GM21447 (cell line): ENCODE measurements around the gene MNT.
A peak's percentile ranks its signal among the peaks of the same experiment; 100 is the strongest.

Experiments used
- ATAC-seq: cut with Tn5 transposase; IDR thresholded peaks from one replicate; pipeline ENCODE4 v1.9.1; 2021; ENCODE audit not compliant: unreplicated experiment

The MNT gene

DNA sequence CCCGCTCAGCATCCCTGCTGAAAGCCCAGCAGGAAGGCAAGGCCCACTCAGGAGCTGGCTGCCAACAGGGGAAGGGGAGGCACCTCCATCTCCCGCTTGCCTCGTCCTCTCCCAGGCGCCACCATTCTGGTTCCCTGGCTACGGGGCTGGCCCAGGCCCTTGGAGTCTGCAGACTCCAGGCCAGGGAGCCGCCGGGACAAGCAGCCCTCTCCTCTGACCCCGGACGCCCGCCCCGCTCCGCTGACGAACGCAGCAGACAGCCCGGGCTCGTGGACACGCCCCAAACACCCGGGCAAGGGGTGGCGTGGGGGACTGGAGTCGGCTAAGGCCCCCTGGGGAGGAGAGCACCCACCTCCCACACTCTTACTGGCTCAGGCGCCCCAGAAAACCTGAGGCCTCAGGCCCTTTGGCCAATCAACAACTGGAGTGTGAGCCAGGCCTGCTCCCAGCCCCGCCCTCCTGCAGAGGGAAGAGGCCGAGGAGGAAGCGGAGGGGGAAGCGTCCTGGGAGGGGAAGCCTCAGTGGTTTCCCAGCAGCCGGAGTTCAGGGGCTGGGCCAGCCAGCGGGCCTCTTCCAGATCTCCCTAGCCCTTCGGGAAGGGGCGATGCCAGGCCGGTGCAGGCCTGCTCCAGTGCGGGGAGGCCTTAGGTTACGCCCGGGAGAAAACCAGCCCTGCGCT lies 4.2 kb downstream of the MNT start:
- ATAC-seq: peak; percentile 24

DNA sequence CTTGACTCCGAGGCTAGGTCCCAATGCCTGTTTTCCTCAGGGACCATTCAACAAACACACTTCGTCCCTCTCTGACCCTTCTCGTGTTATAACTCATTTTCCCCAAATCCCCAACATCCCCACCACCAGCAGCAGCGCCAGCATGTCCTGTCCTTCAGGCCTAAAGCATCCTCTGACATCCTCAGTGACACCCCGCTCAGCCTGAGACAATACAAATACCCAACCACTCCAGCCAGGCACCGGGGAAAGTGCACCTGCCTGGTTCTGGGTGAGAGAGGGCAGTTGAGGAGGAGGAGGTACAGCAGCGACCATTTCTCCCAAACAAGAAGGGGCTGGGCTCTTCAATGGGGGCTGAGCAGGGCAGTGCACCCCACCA lies 4.7 kb downstream of the MNT start:
- ATAC-seq: no peak

DNA sequence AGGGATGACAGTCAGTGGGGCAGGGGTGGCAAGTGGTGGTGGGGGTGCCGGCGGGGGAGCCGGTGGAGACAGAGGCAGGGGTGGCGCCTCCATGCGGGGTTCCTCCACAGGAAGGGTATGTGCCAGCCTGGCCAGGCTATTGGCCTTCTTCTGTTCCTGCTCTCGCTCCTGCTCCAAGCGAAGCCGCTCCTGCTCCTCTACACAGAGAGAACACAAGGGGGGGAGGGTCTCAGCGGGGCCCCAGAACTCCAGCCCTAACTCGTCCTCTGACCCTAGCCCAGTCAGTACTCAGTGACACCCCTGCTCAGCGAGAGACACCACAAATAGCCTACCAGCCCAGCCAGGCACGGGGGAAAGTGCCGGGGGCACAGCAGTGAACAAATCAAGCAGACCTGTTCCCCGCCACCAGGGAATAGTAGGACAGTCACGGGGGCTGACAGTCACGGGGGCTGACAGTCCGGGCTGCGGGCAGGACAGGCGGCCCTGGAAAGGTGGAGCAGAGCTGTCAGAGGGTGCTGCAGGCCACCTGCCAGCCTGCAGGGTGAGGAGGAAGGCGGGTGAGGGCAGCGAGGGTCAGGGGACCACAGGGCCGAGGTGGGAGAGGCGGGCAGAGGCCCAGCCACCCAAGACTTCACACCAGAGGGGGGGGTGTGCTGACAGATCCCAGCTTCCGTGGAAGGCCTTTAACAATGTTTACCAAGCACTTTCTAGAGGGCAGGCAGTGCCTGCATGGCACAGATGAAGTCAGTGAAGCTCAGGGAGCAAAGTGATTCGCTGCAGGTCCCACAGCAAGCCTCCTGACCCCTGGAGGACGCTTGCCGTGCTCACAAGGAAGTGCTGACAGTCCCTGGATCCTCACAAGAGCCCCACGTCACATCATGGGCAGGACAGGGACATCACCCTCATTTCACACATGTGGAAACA lies 5.3 kb downstream of the MNT start:
- ATAC-seq: no peak

DNA sequence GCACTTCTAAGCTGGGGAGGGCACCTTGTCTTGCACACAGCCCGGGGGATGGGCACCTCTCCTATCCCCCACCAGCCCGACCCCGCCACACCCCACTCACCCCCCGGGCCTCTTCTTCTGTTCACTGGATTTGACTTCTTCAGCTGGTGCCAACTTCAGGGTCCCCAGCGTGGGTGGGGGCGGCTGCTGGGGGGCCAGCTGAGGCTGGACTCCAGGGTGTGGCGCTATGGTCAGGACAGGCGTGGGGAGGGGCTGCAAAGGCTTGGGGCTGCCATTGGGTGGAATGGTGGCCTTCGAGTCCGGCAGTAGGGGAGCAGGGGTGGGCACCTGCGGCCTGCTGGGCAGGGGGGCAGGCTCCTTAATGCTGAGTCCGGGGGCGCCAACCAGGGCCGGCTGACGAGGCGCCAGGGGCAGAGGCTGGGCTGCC lies 6.1 kb downstream of the MNT start:
- ATAC-seq: no peak

DNA sequence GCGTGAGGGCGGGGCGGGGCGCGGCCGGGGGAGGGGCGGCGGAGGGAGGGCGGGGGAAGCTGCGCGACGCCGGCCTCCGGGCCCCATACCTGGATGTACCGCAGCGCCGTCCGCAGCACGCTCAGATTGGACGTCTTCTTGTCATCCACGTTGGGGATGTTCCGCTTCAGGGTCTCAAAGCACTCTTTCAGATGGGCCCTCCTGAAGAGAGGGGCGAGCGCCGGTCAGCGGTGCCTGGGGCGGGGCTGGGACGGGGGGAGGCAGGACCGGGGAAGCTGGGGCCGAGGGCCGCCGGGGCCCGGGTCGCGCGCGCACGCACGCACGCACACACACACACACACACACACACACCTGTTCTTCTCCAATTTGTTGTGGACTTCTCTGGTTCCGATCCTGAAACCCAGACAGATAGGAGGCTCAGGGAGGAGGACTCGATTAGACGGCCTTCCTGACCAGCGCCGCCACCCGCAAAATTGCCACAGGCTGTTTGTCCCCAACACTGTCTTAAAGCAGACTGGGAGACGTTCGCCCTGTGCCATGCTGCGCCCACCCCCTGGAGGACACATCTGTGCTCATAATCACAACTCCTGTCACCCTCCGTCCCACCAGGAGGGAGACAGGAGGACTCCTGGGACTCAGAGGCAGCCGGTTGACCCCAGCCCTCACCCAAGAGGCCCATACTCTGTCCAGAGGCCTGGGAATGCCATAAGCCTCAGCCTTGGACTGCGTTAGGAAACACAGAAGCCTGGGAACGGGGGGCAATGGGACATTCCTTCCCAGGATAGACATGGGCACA lies 6.7 kb downstream of the MNT start:
- no peak for ATAC-seq

DNA sequence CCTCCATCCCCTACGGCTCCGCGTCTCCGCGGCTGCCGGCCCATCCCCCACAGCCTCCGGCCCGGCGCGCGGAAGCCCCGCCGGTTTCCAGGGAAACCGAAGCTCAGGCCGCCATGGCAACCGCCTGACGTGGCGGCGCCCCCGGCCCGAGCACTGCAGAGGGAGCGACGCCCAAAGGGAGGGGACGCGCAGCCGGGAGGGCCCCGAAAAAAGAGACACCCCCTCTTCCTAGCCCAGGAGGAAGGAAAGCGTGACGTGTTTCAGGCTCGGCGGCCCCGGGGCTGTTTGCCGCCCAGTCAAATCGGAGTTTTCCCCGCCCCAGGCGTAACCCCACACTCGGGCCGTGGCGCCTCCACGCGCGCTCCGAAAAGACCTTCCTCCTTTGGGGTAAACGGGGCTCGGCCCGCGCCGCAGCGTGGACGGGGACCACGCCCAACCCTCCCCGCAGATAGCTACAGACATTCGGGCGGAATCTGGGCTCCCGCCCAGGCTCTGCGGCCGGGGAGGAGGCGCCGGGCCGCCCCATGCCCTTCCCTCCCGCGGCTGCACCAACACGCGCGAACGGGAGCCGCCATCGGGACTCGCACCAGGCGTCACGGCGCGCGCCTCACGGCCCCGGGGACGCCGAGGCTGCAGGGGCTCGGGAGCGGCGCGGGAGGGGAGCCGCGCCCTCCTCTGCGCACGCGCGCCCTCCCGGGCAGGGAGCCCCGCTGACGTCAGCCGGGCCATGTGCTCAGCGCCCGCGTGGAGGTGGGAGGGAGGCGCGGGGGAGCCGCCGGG lies 7.5 kb downstream of the MNT start:
- peak; percentile 25 for ATAC-seq

DNA sequence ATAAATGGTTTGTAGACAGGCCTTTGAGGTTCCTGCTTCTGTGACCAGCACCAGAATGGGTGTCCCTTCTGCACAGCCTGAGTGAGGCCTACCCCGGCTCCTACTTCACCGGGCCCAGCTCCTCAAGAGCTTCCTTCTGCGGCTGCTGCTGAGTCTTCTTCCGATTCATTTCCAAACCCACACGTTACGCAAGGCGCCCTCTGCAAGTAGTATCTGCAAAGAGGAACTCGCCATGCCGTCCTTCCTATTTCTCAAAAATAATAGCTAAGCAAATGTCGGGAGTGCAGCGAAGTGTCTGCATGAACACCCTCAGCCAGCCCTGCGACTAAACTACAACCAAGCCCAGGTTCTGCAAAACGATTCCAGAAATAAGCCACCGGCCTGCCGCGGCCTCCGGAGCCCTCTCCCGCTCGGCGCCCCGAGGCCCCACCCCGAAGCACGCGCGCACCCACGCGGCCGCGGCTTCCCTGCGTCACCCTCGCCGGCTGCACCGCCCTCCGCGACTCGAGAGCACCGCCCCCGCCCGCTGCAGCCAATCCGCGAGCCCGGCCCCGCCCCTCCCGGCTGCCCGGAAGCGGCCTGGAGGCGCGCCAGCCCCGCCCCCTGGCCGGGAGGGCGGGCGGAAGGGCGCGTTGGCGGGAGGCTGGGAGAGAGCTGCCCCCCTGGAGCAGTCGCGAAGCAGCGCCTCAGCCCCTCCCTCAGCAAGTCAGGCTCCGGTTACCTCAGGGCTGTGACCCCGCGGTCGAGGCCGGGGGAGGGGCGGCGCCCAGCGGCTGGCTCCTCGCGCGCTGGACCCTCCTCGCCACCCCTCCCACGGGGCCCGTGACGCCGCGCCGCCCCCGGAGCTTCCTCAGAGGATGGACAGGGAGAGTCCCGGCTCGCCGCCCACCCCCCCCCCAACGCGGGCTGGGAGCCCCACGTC lies 8.3 kb downstream of the MNT start:
- ATAC-seq: peak; percentile 41

DNA sequence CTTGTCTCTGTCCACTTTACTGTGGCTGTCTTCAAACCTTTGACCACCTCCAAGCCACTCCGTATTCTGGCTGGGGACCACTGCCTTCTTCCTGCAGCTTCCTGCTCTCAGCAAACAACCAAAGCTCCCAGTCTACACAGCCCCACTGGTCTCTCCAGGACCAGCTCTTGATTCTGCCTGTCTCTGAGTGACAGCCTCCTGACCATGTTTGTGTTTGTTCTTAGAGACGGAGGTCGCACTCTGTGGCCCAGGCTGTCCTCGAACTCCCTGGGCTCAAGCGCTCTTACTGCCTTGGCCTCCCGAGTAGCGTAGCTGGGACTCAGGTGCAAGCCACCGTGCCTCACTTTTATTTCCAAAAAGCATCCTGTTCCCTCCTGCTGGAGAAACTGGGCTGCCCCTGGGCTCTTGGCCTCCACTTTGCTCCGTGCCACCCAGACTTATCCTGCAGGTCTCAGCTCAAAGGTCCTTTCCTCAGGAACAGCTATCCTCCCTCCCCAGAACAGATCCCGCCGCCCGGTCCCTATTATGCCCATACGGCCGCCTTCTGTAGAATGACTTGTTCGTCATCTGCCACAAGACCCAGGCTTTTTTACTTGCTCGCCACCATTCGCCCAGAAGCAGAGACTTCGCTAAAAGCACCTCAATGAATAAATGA lies 9.1 kb downstream of the MNT start:
- no peak for ATAC-seq

DNA sequence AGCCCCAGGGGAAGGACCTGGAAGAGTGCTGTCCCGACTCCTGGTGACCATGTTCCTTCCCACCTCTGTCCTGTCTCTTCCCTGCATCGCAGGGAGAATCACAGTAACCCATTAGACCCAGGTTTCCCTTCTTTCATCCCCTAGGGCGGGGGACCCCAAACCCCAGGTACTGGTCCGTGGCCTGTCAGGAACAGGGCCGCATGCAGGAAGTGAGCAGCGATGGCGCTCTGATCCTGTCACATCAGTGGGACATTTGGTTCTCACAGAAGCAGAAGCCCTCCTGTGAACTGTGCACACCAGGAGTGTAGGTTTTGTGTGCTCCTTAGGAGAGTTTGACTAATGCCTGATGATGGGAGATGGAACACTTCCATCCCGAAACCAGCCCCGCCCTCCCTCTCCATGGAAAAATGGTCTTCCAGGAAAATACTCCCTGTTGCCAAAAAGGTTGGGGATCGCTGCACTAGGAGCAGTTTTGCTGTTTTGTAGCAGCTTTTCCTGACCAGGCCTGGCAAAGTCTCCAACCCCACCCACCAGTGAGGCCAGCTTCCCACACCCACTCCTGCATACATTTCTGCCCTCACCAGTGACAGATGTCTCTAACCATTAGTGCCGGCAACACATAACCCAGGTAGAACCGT lies 10.5 kb downstream of the MNT start:
- no peak for ATAC-seq

DNA sequence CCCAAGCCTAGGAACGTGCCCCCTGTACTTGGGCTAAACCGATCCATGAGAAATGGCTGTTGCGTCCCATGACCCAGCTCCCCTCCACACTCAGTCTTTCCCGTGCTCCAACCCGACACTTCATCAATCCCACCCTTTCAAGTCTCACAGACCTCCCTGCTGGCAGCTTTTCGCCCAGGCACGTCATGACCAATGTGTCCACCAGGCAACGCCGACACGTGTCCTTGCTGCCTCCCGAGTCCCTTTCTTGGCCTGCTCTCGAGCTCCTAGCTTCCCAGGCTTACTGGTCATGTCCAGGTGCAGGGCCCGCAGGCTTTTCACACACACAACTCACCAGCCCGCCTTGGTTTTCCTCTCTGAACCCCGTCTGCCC lies 12.2 kb downstream of the MNT start:
- ATAC-seq: no peak

DNA sequence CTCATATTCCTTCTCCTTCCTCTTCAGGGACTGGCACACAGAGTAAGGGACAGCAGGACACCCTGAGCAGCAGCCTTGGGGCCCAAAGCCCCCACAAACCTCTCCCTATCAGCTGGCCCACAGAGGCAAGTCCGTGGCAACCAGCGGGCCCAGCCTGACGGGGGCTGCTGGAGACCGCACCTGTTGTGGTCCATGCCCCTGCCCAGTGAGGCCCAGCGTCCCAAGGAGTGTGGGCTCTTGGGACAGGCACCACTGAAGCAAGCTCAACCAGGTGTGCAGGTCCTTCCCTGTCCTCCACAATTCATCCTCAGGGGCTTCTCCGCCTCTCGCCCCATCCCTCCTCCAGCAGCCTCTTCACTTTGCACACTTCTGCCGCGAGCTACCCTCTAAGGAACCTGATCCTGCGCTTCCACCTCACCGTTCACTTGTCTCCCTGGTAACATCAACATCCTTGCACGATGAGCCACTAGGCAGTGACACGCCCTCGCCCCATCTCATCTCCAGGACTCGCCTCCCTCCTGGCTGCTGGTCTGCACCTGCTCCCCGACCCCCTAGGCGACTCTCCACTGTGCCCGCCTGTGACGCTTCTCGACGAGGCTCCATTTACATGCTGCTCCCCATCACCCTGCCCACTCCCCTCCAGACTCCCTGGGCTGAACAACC lies 12.7 kb downstream of the MNT start:
- ATAC-seq: no peak

DNA sequence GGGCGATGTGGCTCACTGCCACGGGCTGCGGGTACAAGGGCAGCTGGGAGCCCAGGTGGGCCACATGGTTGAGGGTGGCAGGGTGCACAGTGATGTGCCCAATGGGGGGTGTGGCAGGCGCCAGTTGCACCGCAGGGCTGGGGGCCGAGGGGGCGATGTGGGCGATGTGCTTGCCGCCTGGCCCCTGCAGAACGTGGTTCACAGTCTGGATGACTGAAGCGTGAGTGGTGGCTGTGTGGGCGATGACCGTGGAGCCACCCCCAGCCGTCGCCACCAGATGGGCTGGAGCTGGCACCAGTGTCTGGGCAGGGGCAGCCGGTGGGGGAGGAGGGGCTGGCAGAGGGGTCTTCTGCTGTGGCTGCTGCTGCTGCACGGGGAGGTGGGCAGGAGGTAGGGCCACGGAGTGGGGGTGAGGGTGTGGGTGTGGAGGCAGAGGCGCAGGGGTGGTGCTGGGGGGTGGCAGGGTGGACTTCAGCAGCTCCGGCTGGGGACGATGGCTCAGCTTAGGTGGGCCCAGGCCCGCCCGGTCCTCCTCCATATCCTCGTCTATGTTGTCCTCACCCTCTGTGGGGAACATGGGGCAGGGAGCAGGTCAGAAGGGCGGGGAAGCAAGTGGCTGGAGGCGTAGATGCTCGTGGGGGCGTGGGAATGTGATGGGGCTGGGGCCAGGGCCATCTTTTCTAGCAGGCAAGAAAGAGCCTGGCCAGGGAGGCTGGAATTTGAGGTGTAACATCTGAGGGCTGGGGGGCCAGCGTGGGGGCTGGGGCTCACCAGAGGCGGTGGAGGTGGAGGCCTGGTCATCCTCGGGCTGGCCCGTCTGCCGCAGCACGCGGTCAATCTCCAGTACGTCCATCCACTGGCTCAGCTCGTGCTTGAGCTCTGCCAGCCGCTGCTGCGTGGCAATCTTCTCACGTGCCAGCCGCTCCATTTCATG lies 13.5 kb downstream of the MNT start:
- ATAC-seq: no peak

DNA sequence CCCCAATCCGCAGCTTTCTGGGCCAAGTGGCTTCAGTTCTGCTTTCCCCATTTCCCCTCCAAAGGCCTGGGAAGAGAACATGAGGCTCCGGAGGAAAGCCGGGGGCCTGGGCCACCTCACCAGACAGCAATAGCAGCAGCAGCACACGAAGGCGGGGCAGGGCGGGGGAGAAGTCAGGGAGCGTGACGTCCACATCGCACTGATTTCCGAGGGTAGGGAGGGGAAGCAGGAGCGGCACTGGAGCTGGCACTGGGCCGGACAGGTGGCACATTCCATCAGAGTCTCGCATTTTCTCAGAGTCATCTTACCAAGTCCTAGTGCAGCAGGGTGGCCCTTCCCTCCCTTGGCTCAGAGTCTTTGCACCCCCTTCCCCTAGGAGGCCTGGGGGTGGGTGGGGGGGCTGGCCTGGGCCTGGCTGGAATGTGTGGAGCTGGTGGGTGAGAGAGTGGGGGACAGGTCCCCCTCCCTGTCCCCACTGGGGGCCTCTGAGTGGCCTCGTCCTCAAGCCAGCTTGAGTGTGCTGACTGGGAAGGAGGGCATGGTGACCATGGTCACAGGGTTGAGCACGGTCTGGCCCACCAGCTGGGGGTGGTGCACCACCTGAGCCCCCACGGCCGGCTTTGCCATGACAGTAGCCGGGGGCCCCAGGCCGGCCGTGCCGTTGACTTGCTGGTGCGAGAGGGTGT lies 14.3 kb downstream of the MNT start:
- no peak for ATAC-seq

DNA sequence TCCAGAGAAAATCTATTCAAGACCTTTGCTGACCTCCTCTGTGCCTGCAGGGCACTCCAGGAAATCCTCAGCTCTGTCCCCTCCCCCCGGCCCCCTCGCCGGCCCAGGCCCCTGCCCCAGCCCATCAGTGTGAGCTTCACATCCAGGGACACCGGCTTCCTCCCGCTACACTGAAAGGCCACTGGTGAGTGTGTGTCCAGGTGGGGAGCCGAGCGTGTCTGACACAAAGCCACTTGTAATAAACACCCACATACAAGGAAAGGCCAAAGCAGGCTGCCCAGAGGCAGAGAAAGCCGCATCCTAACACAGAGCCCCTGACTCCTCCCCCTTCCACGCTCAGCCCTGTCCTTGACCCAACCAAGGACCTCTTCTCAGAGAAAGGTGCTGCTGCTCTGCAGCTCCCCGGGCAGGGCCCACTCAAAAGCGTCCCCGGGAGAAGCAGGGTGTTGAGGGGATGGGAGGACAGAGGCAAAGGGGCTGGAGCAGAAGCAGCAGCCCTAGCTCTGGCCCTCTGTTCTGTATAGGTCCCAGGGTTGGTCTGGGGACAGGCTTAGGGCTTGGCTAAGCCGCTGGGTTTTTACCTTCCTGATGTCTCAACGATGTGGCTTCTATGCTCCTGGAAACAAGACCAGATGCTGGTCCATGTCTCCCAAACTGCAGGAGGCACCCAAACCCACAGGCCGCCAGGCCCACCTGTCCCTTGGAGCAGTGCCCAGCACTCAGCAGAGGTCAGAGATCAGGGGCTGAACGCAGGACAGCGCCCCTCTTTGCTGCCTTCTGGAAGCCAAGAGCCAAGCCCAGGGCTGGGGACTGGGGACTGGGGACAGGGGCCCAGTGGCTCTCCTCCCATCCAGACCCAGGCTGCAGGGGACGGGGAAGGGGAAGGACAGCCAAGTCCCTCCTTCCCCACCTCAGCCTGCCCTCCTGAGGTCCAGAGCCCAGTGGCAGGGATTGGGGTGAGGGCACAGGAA lies 15.3 kb downstream of the MNT start:
- no peak for ATAC-seq

DNA sequence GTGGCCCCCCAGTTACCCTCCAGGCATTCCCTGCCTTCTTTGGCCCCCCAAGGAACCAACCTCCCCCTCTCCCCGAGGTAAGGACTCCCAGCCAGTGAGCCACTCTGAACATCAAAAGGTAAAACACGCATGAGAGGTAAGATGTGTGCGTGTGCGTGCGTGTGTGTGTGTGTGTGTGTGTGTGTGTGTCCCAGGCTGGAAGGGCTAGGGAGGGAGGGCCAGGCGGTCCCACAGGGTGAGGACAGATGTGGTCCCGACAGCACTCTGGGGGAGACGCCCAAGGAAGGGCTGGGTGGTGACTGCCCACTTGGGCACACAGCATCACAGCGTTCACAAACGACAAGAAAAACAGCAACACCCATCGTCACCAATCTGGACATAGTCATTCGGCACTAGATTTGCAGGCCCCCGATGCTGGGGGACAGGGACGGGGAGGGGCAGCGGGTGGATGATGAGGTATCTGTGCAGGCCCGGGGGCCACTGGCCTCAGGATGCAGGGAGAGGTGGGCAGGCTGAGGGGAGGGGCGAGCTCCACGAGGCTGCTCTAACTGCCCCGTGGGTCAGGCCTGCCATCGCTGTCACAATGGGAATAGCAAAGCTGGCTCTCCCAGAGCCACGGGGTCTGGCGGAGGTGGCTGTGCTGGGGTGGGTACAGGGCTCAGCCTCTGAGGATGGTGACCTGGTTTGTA lies 16.3 kb downstream of the MNT start:
- no peak for ATAC-seq
